GM23338 (cell line): ENCODE data around the gene ZNF438.

Source experiments
- EZH2 ChIP-seq: fragments of 200-600 bp; sonication (generic); IDR thresholded peaks from one replicate; pipeline ENCODE4 v1.8.0; 2017; ENCODE audit warnings: antibody characterized with exemption, mild to moderate bottlenecking, low read depth; ENCODE audit not compliant: unreplicated experiment
- POLR2AphosphoS5 ChIP-seq: IDR thresholded peaks from 2 replicates; pipeline ENCODE4 v1.6.1; 2016; ENCODE audit warnings: antibody characterized with exemption, low read depth
- STAT1 ChIP-seq: IDR thresholded peaks from one replicate; pipeline ENCODE4 v1.6.1; 2016; ENCODE audit warnings: antibody characterized with exemption; ENCODE audit not compliant: unreplicated experiment
- TF ChIP-seq, protein P1 (sequence below), 2 experiments: fragments of 200-600 bp in 1 of 2; sonication (generic) in 1 of 2; conservative IDR thresholded peaks; 2 replicates each; pipeline versions ENCODE4 v1.5.1 to v1.6.1; 2016 to 2017; ENCODE audit warnings: antibody characterized with exemption in 2 of 2, low read depth in 2 of 2, mild to moderate bottlenecking in 2 of 2, moderate library complexity in 1 of 2

DNA sequence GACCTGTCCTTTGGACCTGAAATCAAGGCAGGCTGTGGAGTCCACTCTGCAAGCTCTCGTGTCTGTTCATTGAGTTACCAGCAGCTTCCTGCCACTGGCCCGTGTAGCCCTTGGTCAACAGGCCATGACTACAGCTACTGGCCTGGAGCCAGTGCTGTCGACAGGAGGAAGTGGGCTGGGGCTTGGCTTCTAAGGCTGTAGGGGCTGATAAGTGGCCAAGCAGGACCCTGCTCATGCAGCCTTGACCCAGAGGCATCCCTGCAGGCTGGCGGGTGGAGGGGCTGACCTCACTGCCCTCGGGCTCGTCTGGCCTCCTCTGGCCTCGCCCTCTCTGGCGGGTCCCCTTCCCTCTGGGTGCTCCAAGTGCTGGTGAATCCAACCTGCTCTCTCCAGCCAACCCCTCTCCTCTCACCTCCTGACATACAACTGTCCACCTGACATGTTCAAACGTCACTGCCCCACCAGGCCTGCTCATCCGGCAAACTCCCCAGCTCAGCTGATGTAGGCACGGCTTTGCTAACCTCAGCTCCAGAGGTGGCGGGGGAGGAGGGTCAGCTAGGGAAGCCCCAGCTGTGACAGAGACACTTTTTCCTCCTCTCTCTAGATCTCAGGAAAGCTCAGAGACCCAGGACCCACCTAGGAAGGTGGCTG is 213.5 kb downstream of the ZNF438 start:
- TF ChIP-seq POLR2AphosphoS5, result no peak
- TF ChIP-seq STAT1, result no peak
- TF ChIP-seq, protein P1, sequence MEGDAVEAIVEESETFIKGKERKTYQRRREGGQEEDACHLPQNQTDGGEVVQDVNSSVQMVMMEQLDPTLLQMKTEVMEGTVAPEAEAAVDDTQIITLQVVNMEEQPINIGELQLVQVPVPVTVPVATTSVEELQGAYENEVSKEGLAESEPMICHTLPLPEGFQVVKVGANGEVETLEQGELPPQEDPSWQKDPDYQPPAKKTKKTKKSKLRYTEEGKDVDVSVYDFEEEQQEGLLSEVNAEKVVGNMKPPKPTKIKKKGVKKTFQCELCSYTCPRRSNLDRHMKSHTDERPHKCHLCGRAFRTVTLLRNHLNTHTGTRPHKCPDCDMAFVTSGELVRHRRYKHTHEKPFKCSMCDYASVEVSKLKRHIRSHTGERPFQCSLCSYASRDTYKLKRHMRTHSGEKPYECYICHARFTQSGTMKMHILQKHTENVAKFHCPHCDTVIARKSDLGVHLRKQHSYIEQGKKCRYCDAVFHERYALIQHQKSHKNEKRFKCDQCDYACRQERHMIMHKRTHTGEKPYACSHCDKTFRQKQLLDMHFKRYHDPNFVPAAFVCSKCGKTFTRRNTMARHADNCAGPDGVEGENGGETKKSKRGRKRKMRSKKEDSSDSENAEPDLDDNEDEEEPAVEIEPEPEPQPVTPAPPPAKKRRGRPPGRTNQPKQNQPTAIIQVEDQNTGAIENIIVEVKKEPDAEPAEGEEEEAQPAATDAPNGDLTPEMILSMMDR (conservative IDR thresholded peaks at IDR 0.05; ENCODE audit: low read depth in 2 of 2), result no peak
- TF ChIP-seq EZH2, result no peak
